B cell (primary cell): ENCODE data around the gene EAPP. TPM values are rescaled to one million over a fixed set of nuclear protein-coding genes. Genes with fewer than 3 reads are reported as not detected.

ENCODE experiments used
- ATAC-seq: fragments of 200-7000 bp; cut with Tn5 transposase; one replicate; pipeline ENCODE4 v1.10.0; 2021; ENCODE audit warnings: low read depth, mild to moderate bottlenecking, moderate number of reproducible peaks, moderate library complexity
- CTCF ChIA-PET: fragments of 350-600 bp; sonication (Branson Sonifier 250); formaldehyde crosslinking; loops from one replicate; lab custom pipeline; 2021; ENCODE audit warnings: antibody characterized with exemption, inconsistent platforms; lab: Charles Lee
- POLR2A ChIA-PET: fragments of 350-600 bp; sonication (Branson Sonifier 250); formaldehyde crosslinking; loops from one replicate; lab custom pipeline; 2021; ENCODE audit warnings: antibody characterized with exemption; lab: Charles Lee
- DNase-seq: peaks from one replicate; pipeline ENCODE4 v3.0.0; 2013
- H2AFZ ChIP-seq: 2 replicates; pipeline ENCODE4 v1.6.1; 2012; ENCODE audit warnings: mild to moderate bottlenecking, low read depth, low read length; ENCODE audit not compliant: insufficient read depth, poor library complexity, severe bottlenecking
- H3K27ac ChIP-seq, 2 donors: 1 replicate in 1 of 2; 2 replicates in 1 of 2; pipeline ENCODE4 v1.5.1; 2012 to 2013; ENCODE audit warnings: low read length in 2 of 2, mild to moderate bottlenecking in 2 of 2, moderate library complexity in 1 of 2
- H3K27me3 ChIP-seq, 4 experiments: fragments of 200-600 bp in 1 of 4; sonication (generic) in 1 of 4; replicated peaks in 1 of 4; 1 replicate in 2 of 4; 2 replicates in 2 of 4; pipeline versions ENCODE4 v1.6.1 to v1.7.0; 2013 to 2016; ENCODE audit warnings: low read length in 3 of 4, mild to moderate bottlenecking in 2 of 4, mixed read lengths in 1 of 4, moderate library complexity in 1 of 4; ENCODE audit not compliant: insufficient read depth in 4 of 4, control insufficient read depth in 3 of 4; ENCODE audit errors: control extremely low read depth in 1 of 4
- H3K36me3 ChIP-seq, 2 experiments: replicated peaks in 1 of 2; 1 replicate in 1 of 2; 2 replicates in 1 of 2; pipeline versions ENCODE4 v1.6.1 to v1.7.1; 2013; ENCODE audit warnings: low read length in 1 of 2; ENCODE audit not compliant: insufficient read depth in 2 of 2, control insufficient read depth in 1 of 2; ENCODE audit errors: control extremely low read depth in 1 of 2, extremely low read depth in 1 of 2
- H3K4me1 ChIP-seq, 2 donors: fragments of 200-600 bp in 1 of 2; sonication (generic) in 1 of 2; 1 replicate in 1 of 2; 2 replicates in 1 of 2; pipeline versions ENCODE4 v1.5.1 to v1.6.1; 2013 to 2017; ENCODE audit warnings: low read length in 2 of 2; ENCODE audit not compliant: control insufficient read depth in 2 of 2, insufficient read depth in 2 of 2
- H3K4me2 ChIP-seq: replicated peaks from 2 replicates; pipeline ENCODE3; 2012; ENCODE audit warnings: mild to moderate bottlenecking, low read depth, low read length; ENCODE audit not compliant: poor library complexity, severe bottlenecking
- H3K4me3 ChIP-seq, 5 experiments: fragments of 200-600 bp in 1 of 5; sonication (generic) in 1 of 5; 1 replicate in 3 of 5; 2 replicates in 2 of 5; pipeline versions ENCODE4 v1.5.1 to v1.7.0; 2011 to 2016; ENCODE audit warnings: low read length in 4 of 5, mild to moderate bottlenecking in 4 of 5, low read depth in 2 of 5, control low read depth in 1 of 5, moderate library complexity in 1 of 5; ENCODE audit not compliant: insufficient read depth in 1 of 5; ENCODE audit errors: control extremely low read depth in 1 of 5, extremely low read depth in 1 of 5
- H3K79me2 ChIP-seq: fragments of 200-600 bp; sonication (generic); one replicate; pipeline ENCODE4 v1.6.0; 2016; ENCODE audit warnings: low read length; ENCODE audit not compliant: control insufficient read depth, insufficient read depth
- H3K9ac ChIP-seq: fragments of 200-600 bp; sonication (generic); 2 replicates; pipeline ENCODE4 v1.6.1; 2017; ENCODE audit warnings: mild to moderate bottlenecking, low read length, moderate library complexity
- H3K9me3 ChIP-seq, 3 donors: one replicate each; pipeline versions ENCODE4 v1.6.1 to v1.7.1; 2013; ENCODE audit warnings: low read length in 2 of 3; ENCODE audit not compliant: control insufficient read depth in 2 of 3, insufficient read depth in 1 of 3; ENCODE audit errors: control extremely low read depth in 1 of 3
- H4K20me1 ChIP-seq: 2 replicates; pipeline ENCODE4 v1.6.0; 2012; ENCODE audit warnings: mild to moderate bottlenecking, low read length; ENCODE audit not compliant: insufficient read depth, control insufficient read depth, poor library complexity, severe bottlenecking
- H3K27ac Mint-ChIP-seq: one replicate; pipeline ENCODE4 v1.8.0; 2021; ENCODE audit warnings: mixed read lengths
- H3K27me3 Mint-ChIP-seq: one replicate; pipeline ENCODE4 v1.8.0; 2021; ENCODE audit warnings: mixed read lengths
- H3K4me1 Mint-ChIP-seq: one replicate; pipeline ENCODE4 v1.8.0; 2021; ENCODE audit warnings: mixed read lengths
- H3K4me3 Mint-ChIP-seq: one replicate; pipeline ENCODE4 v1.8.0; 2021; ENCODE audit warnings: mixed read lengths
- H3K9me3 Mint-ChIP-seq: one replicate; pipeline ENCODE4 v1.8.0; 2022; ENCODE audit warnings: mixed read lengths; ENCODE audit not compliant: insufficient read depth
- EZH2 ChIP-seq: IDR thresholded peaks from 2 replicates; pipeline ENCODE4 v1.6.1; 2012; ENCODE audit warnings: borderline replicate concordance, low read depth, mild to moderate bottlenecking, moderate library complexity, low read length; ENCODE audit not compliant: insufficient read depth, poor library complexity, severe bottlenecking
- WGBS: methylation state at CpG from one replicate; pipeline ENCODE4 v1.1.5; 2013; ENCODE audit warnings: missing lambda C conversion rate; ENCODE audit not compliant: insufficient coverage; 5-methylcytosine and 5-hydroxymethylcytosine counted together
- intact Hi-C: fragments of 100-400 bp; cut with micrococcal nuclease; formaldehyde crosslinking; loops from one replicate; pipeline ENCODE4 v1.10.0; 2022
- polyA plus RNA-seq: library from polyadenylated mRNA; depleted of rRNA; stranded (reverse); fragments of >200 nt; gene quantifications from 2 replicates; pipeline ENCODE4 v1.2.3, GENCODE V29; 2012
- total RNA-seq, 2 donors: library from RNA; stranded (reverse); fragments of 120-200 nt in 1 of 2; gene quantifications; 1 replicate in 1 of 2; 2 replicates in 1 of 2; pipeline versions ENCODE4 v1.2.3 to v1.2.4, GENCODE V29; 2013 to 2022
- TF ChIP-seq, protein P1 (sequence below): fragments of 200-600 bp; IDR thresholded peaks from one replicate; pipeline ENCODE4 v1.8.0; 2022; ENCODE audit warnings: antibody characterized with exemption, mild to moderate bottlenecking

The EAPP gene
- total and polyA plus RNA-seq, 2 donors (not counting 1 experiment from before 2014, with no cell fraction given): 36.2 to 58.0 TPM

DNA sequence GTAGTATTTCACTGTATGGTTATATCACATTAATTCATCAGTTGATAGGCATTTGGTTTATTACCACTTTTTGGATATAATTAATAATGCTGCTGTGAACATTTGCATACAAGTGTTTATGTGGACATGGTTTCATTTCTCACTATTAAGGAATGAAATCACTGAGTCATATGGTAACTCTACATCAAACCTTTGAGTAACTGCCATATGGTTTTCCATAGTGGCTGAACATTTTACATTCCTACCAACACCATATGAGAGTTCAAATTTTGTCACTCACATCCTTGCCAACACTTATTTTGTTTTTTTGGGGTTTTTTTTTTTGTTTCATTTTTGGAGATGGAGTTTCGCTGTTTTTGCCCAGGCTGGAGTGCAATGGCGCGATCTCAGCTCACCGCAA is 30.2 kb upstream of the EAPP start:
- Mint-ChIP-seq H3K27me3 (no peaks in the 10 kb centered on the region), H3K4me3 (no peak overlapping the region), H3K9me3 (no peaks in the 10 kb centered on the region), H3K4me1 (no peaks in the 10 kb centered on the region), H3K27ac (no peak overlapping the region)
- TF ChIP-seq EZH2: no peak
- TF ChIP-seq, protein P1, sequence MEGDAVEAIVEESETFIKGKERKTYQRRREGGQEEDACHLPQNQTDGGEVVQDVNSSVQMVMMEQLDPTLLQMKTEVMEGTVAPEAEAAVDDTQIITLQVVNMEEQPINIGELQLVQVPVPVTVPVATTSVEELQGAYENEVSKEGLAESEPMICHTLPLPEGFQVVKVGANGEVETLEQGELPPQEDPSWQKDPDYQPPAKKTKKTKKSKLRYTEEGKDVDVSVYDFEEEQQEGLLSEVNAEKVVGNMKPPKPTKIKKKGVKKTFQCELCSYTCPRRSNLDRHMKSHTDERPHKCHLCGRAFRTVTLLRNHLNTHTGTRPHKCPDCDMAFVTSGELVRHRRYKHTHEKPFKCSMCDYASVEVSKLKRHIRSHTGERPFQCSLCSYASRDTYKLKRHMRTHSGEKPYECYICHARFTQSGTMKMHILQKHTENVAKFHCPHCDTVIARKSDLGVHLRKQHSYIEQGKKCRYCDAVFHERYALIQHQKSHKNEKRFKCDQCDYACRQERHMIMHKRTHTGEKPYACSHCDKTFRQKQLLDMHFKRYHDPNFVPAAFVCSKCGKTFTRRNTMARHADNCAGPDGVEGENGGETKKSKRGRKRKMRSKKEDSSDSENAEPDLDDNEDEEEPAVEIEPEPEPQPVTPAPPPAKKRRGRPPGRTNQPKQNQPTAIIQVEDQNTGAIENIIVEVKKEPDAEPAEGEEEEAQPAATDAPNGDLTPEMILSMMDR: no peak
- Histone ChIP-seq H3K4me1 (no peaks in the 10 kb centered on the region), H4K20me1 (no peaks in the 10 kb centered on the region), H3K9me3 (no peaks in the 10 kb centered on the region), H3K79me2 (no peaks in the 10 kb centered on the region), H2AFZ (no peak overlapping the region), H3K36me3 (peaks cover 0 to 60% of the 10 kb centered on the region in 2 experiments), H3K9ac (no peak overlapping the region), H3K27ac (no peak overlapping the region), H3K27me3 (no peaks in the 10 kb centered on the region), H3K4me3 (no peak overlapping the region), H3K4me2 (no peak overlapping the region)
- ATAC-seq (no peak), DNase-seq (no peak)
- POLR2A ChIA-PET: interaction anchor here (0.6 kb wide), 1 partner anchor 193 kb away, joined by 3 read pairs; no protein-coding TSS in a partner anchor
- intact Hi-C loops: no loop called here
- WGBS: 90% methylated on average over 4 of the region's 4 CpGs
- CTCF ChIA-PET: no interaction called here

- no peak for TF ChIP-seq EZH2
- TF ChIP-seq, protein P1: no peak
- WGBS: 98% methylated on average over 12 of the region's 13 CpGs
- no peaks in the 10 kb centered on the region for H4K20me1 ChIP-seq
- no peaks in the 10 kb centered on the region for H3K27me3 ChIP-seq
- ChIA-PET POLR2A (no interaction called here), CTCF (no interaction called here)
- DNase-seq (no peak), ATAC-seq (no peak)
- H3K9me3 ChIP-seq: no peaks in the 10 kb centered on the region
- no peak overlapping the region for H3K27ac Mint-ChIP-seq
- H3K4me1 ChIP-seq: no peaks in the 10 kb centered on the region
- no peak overlapping the region for H2AFZ ChIP-seq
- H3K4me3 Mint-ChIP-seq: no peak overlapping the region
- intact Hi-C loops: no loop called here
- H3K27ac ChIP-seq: no peak overlapping the region
- H3K9me3 Mint-ChIP-seq: no peaks in the 10 kb centered on the region
- no peaks in the 10 kb centered on the region for H3K4me1 Mint-ChIP-seq
- no peak overlapping the region for H3K9ac ChIP-seq
- H3K4me2 ChIP-seq: no peak overlapping the region
- H3K79me2 ChIP-seq: no peaks in the 10 kb centered on the region
- no peak overlapping the region for H3K4me3 ChIP-seq
- peaks cover 0 to 56% of the 10 kb centered on the region in 2 experiments for H3K36me3 ChIP-seq
- no peaks in the 10 kb centered on the region for H3K27me3 Mint-ChIP-seq
Observed at GRCh38 chr14:34568803-34569202, 29.3 kb upstream of the EAPP start.
